Thymus (tissue), 11 donors: ENCODE data around the gene CCL26. TPM values are rescaled to one million over a fixed set of nuclear protein-coding genes. Genes with fewer than 3 reads are reported as not detected.
A peak's percentile ranks its signal among the peaks of the same experiment; 100 is the strongest.

ENCODE experiments used
- DNase-seq, 9 donors: peaks; one replicate each; pipeline ENCODE4 v3.0.0-alpha.2; 2013; ENCODE audit warnings: low spot score in 9 of 9, low read depth in 6 of 9, missing footprints in 1 of 9
- H3K27ac ChIP-seq, 2 donors: one replicate each; pipeline ENCODE4 v1.5.1; 2013; ENCODE audit warnings: control low read depth in 1 of 2, low read depth in 1 of 2, low read length in 1 of 2, mild to moderate bottlenecking in 1 of 2, moderate library complexity in 1 of 2
- H3K27me3 ChIP-seq, 2 donors: one replicate each; pipeline ENCODE4 v1.5.1; 2013; ENCODE audit warnings: low read length in 1 of 2; ENCODE audit not compliant: control insufficient read depth in 2 of 2, insufficient read depth in 1 of 2
- H3K36me3 ChIP-seq, 2 donors: one replicate each; pipeline ENCODE4 v1.5.1; 2013; ENCODE audit warnings: low read length in 1 of 2, mild to moderate bottlenecking in 1 of 2, moderate library complexity in 1 of 2; ENCODE audit not compliant: control insufficient read depth in 2 of 2, insufficient read depth in 2 of 2
- H3K4me1 ChIP-seq, 2 donors: one replicate each; pipeline ENCODE4 v1.5.1; 2013; ENCODE audit warnings: low read length in 2 of 2; ENCODE audit not compliant: control insufficient read depth in 2 of 2, insufficient read depth in 2 of 2
- H3K4me3 ChIP-seq, 2 donors: one replicate each; pipeline ENCODE4 v1.5.1; 2013; ENCODE audit warnings: low read length in 2 of 2, control low read depth in 1 of 2, mild to moderate bottlenecking in 1 of 2
- H3K9me3 ChIP-seq, 2 donors: one replicate each; pipeline ENCODE4 v1.5.1; 2013; ENCODE audit warnings: low read length in 1 of 2, mild to moderate bottlenecking in 1 of 2; ENCODE audit not compliant: control insufficient read depth in 2 of 2, insufficient read depth in 1 of 2
- WGBS: extraction: QIAGEN DNeasy Blood & Tissue Kit; methylation state at CpG from one replicate; pipeline ENCODE4 v1.1.7; 2013; 5-methylcytosine and 5-hydroxymethylcytosine counted together
- polyA plus RNA-seq: library from polyadenylated mRNA; stranded (reverse); fragments of 200-250 nt; gene quantifications from one replicate; pipeline ENCODE4 v1.2.3, GENCODE V29; 2013
- total RNA-seq: library from RNA; stranded (reverse); fragments of 120-200 nt; gene quantifications from one replicate; pipeline ENCODE4 v1.2.4, GENCODE V29; 2013
- donor health status: healthy.

Gene CCL26
- total and polyA plus RNA-seq, 2 donors, result 0.14 to 3.1 TPM

DNA sequence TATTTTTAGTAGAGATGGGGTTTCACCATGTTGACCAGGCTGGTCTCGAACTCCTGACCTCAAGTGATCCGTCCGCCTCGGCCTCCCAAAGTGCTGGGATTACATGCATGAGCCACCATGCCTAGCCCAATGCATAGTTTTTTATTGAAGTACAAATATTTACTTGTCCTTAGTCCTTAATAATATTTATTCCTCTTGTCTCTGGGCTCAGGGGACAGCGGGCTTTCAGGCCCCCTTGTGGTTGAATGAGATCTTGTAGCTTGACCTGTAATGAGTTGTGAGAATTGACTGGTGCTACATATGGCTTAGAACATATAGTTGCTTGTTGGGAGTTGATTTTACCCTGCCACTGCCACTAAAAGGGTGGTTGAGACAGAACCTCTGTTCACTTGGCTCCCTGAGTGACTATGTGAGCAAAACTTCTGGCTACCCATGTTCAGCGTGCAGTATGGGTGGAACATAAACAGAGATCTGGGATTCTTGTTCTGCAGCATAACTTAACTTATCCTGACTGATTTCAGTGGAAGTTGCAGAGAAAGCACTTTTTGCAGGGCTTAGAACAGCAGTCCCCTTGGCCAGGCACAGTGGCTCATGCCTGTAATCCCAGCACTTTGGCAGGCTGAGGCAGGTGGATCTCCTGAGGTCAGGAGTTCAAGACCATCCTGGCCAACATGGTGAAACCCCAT is 14.9 kb downstream of the CCL26 start:
- no peaks in the 10 kb centered on the region for H3K27me3 ChIP-seq
- WGBS, result 83% methylated on average over 6 of the region's 6 CpGs
- no peaks in the 10 kb centered on the region for H3K9me3 ChIP-seq
- no peak overlapping the region for H3K27ac ChIP-seq
- H3K4me3 ChIP-seq, result no peak overlapping the region
- no peaks in the 10 kb centered on the region for H3K4me1 ChIP-seq
- H3K36me3 ChIP-seq, result no peaks in the 10 kb centered on the region
- DNase-seq, result no peak

DNA sequence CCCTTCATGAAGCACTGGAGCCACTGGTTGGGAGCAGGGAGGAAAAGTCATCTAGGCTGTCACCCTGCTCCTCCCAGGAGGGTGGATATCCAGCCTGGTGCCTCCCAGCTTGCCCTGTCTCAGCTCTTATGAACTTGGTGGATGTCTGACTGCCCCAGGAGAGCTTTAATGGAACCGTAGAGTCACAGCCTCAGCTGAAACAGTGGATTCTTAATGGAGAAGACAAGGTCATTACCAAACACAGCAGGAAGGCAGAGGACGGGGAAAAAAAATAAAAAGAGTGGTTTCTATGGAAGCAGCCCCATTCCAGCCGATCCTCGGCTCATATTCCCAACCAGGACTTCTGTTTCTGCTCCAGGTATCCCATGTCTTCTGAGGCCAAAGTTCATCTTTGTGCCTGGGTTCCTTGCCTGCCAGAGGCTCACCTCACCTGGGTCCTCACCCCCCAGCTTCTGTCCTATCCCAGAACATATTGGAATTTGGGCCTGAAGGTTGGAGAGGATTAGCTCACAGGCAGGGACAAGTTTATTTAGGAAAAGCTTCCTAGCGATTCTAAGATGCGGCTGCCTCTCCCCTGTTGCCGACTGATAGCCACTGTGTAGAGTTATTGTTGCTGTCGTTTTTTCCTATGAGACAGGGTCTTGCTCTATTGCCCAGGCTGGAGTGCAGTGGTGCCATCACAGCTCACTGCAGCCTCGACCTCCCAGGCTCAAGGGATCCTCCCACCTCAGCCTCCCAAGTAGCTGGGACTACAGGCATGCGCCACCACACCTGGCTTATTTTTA is 15.6 kb downstream of the CCL26 start:
- H3K9me3 ChIP-seq, result no peaks in the 10 kb centered on the region
- no peaks in the 10 kb centered on the region for H3K36me3 ChIP-seq
- H3K27me3 ChIP-seq, result no peaks in the 10 kb centered on the region
- 95% methylated on average over 10 of the region's 10 CpGs for WGBS
- no peak overlapping the region for H3K27ac ChIP-seq
- no peak overlapping the region for H3K4me3 ChIP-seq
- H3K4me1 ChIP-seq, result no peaks in the 10 kb centered on the region
- no peak for DNase-seq

DNA sequence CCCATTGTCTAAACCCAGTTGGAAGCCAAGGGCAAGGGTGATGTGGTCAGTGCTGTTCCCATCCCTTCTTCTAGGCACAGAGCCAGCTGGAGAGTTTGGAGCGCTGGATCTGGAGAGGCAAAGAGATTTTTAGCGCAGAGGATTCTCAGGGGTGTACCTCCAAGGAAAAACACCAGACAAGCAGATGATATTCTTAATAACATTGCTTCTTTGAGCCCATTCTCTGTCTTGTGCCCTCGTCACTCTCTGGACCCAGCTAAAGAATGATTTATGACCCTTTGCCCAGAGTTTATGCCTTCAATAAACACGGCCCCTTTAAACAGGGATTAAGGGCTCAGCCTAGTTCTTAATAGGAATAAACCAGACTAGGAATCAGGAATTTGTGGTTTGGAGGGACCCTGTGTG is 28.6 kb downstream of the CCL26 start:
- no peaks in the 10 kb centered on the region for H3K36me3 ChIP-seq
- peaks cover 4 to 37% of the 10 kb centered on the region in 2 donors for H3K27me3 ChIP-seq
- no peaks in the 10 kb centered on the region for H3K9me3 ChIP-seq
- peaks cover under 1 to 12% of the 10 kb centered on the region in 2 donors for H3K4me1 ChIP-seq
- WGBS, result 79% methylated on average over 4 of the region's 4 CpGs
- no peak for DNase-seq
- no peak overlapping the region for H3K4me3 ChIP-seq
- H3K27ac ChIP-seq, result no peak overlapping the region

DNA sequence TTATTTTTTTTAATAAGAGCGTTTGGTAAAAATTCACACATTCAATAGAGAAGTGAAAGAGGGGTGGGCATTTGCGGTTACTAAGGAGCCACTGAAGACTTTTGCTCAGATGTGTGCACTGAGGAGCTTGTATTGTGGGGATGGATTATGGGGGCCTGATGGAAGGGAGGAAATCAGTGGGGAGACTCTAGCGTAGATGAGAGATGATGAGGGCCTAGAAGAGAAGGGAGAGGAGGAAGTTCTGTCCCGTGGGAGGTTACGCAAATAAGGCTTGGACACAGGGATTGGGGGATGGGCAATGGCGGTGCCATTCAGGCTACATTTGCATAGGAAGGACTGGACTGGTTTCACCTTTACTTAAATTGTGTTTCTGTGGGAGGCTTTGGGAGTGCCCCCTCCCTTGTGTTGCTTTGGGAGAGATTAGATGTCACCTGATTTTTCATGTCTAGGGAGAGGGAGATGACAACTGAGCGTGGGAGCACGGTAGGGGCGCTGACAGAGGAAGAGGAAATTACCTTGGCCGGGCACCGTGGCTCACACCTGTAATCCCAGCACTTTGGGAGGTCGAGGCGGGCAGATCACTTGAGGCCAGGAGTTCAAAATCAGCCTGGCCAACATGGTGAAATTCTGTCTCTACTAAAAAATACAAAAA is 31.0 kb downstream of the CCL26 start:
- Histone ChIP-seq H3K36me3 (no peaks in the 10 kb centered on the region), H3K9me3 (no peaks in the 10 kb centered on the region), H3K27me3 (peaks cover 4 to 53% of the 10 kb centered on the region in 2 donors), H3K27ac (no peak overlapping the region), H3K4me3 (no peak overlapping the region), H3K4me1 (peaks cover 5 to 22% of the 10 kb centered on the region in 2 donors)
- WGBS, result 59% methylated on average over 13 of the region's 13 CpGs
- no peak for DNase-seq

DNA sequence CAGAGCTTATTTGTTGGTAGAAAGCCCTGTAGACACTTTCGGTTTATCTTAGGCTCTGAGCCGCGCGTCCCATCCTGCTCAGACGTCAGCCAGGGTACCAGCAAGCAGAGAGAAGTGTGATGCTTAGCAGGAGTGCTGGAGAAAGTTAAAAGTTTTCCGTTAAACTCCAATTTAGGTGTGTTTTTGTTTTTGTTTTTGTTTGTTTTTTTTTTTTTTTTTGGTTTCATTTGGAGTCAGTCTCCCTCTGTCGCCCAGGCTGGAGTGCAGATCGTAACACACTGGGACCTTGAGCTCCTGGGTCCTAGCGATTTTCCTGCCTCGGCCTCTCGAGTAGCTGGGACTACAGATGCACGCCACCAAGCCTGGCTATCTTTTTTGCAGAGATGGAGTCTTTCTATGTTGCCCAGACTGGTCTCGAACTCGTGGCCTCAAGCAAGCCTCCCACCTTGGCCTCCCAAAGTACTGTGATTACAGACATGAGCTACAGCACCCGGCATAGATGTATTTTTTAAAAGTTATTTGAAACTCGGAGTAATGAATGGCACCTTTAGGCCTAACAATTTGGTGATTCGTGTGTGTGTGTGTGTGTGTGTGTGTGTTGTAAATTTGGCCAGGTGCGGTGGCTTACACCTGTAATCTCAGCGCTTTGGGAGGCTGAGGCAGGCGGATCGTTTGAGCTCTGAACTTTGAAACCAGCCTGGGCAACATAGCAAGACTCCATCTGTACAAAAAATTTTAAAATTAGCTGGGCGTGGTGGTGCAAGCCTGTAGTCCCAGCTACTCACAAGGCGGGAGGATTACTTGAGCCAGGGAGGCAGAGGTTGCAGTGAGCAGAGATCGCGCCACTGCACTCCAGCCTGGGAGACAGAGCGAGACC is 32.0 kb downstream of the CCL26 start:
- peaks cover 5 to 22% of the 10 kb centered on the region in 2 donors for H3K4me1 ChIP-seq
- H3K27ac ChIP-seq, result peak overlapping the region; percentile 51 to 65
- 73% methylated on average over 26 of the region's 26 CpGs for WGBS
- peak overlapping the region; percentile 42 to 58 for H3K4me3 ChIP-seq
- H3K36me3 ChIP-seq, result no peaks in the 10 kb centered on the region
- no peaks in the 10 kb centered on the region for H3K9me3 ChIP-seq
- peaks cover 4 to 53% of the 10 kb centered on the region in 2 donors for H3K27me3 ChIP-seq
- DNase-seq, result peak in 2 of 9 donors; percentile 39 to 70

DNA sequence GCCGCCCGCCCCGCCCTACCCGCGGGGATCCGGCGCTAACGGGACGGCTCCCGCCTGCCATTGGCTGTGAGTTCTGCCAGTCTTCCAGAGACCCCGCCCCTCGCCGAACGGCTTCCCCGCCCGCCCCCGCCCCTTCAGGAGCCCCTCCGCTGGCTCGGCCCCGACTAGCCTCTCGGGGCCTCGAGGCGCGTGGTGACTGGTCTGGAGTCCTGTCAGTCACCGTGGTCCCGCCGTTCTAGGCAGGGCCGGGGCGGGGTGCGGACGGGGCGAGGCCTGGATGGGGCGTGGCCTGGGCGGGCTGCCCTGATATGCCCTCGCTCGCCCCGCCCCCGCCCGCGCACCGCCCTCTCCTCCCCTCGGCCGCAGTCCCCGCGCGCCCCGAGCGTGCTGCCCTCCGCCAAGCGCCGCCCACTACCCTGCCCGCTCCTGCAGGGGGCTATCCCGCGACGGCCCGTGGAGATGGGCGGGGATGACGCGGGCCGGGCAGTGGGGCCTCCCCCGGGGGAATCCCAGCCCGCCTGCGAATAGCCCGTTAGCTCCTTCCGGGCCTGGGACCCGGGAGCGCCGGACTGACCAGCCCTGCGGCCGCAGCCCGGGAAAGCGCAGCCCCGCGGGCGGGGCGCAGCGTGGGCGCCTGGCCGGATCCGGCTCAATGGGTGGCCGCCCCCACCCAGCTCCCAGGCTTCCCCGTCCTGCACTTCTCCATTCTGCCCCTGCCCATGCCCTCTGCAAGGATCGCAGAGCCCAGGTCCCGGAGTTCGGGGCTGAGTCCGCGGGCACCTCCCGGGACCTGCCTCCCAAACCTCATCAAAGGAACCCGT is 32.8 kb downstream of the CCL26 start:
- DNase-seq, result peak; percentile 73 to 100 (median 97)
- Histone ChIP-seq H3K27me3 (peaks cover 4 to 53% of the 10 kb centered on the region in 2 donors), H3K4me3 (peak overlapping the region; percentile 58 to 81), H3K4me1 (peaks cover 5 to 22% of the 10 kb centered on the region in 2 donors), H3K36me3 (no peaks in the 10 kb centered on the region), H3K27ac (peak overlapping the region; percentile 51 to 74), H3K9me3 (no peaks in the 10 kb centered on the region)
- under 1% methylated on average over 86 of the region's 89 CpGs for WGBS

DNA sequence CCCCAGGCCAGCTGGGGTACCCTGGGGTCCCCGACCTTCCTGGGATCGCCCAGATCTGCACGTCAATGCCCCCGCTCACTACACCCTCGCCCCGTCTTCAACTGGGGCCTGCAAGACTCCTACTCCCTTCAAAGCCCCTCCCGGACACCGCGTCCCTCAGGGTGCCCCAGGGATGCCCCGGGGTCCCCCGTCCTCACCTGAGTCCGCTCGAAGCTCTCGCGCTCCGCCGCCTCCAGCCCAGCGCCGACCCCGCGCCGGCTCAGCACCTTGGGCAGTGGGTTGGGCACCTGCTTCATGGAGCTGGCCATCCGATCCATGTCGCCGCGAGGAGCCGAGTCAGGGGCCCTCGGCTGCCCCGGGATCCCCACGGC is 33.4 kb downstream of the CCL26 start, which contains the start of gene HIP1:
HIP1 (minus strand) TSS at position 338 of the 371 bp plus-strand sequence; CDS start at position 317, 21 bp downstream.
- Histone ChIP-seq H3K27me3 (peaks cover 4 to 53% of the 10 kb centered on the region in 2 donors), H3K4me3 (peak within 1 kb of the TSS; percentile 58 to 81), H3K36me3 (no peaks in the 10 kb centered on the region), H3K4me1 (peaks cover 5 to 22% of the 10 kb centered on the region in 2 donors), H3K9me3 (no peaks in the 10 kb centered on the region), H3K27ac (peak within 1 kb of the TSS; percentile 51 to 74)
- DNase-seq, result no peak
- 1% methylated on average over 30 of the region's 30 CpGs for WGBS
